ENCODE results near the gene ABCA8. TPM values are rescaled to one million over a fixed set of nuclear protein-coding genes. Genes with fewer than 3 reads are reported as not detected.

ABCA8 gene
- total RNA-seq, 1 experiment from 2014 or later: not detected

GRCh38 chr17:68987966-68988365 lies 32.8 kb upstream of the ABCA8 start:
- Mint-ChIP-seq H3K36me3 (ENCODE audit: insufficient read depth in 1 of 3, low read depth in 3 of 3) (no peaks in the 10 kb centered on the region), H3K27me3 (ENCODE audit: low read depth) (no peaks in the 10 kb centered on the region), H3K4me1 (peaks cover 2 to 9% of the 10 kb centered on the region in 2 experiments; a peak in 3 of 4 replicates), H3K9me3 (no peaks in the 10 kb centered on the region), H3K4me3 (no peak overlapping the region), H3K27ac (no peak overlapping the region)
- H3K9me3 ChIP-seq (ENCODE audit: control insufficient read depth, low read depth, low read length): no peaks in the 10 kb centered on the region
- no peaks in the 10 kb centered on the region for H3K27me3 ChIP-seq (ENCODE audit: insufficient read depth, low read length)
- H2BK15ac ChIP-seq (ENCODE audit: low read depth, low read length): no peak overlapping the region
- H3K79me1 ChIP-seq (ENCODE audit: insufficient read depth, low read depth, low read length, poor library complexity, severe bottlenecking): no peaks in the 10 kb centered on the region
- no peak overlapping the region for H2AFZ ChIP-seq (ENCODE audit: low read length)
- H4K91ac ChIP-seq (ENCODE audit: insufficient read length, low read depth, low read length): no peak overlapping the region
- TF ChIP-seq CTCF (conservative IDR thresholded peaks at IDR 0.05): no peak
- H3K14ac ChIP-seq (ENCODE audit: insufficient read depth, low read length): no peak overlapping the region
- no peak overlapping the region for H4K5ac ChIP-seq (ENCODE audit: insufficient read length, low read depth, low read length)
- H2AK5ac ChIP-seq (ENCODE audit: insufficient read length, low read length): no peak overlapping the region
- H4K8ac ChIP-seq (replicated peaks; ENCODE audit: insufficient read length, low read depth, low read length): no peak overlapping the region
- no peak overlapping the region for H2BK5ac ChIP-seq (ENCODE audit: insufficient read length, low read length)
- no peak overlapping the region for H2BK20ac ChIP-seq (ENCODE audit: low read depth, low read length, poor library complexity, severe bottlenecking)
- no peaks in the 10 kb centered on the region for H4K20me1 ChIP-seq (ENCODE audit: control insufficient read depth, insufficient read depth, insufficient read length)
- H2BK120ac ChIP-seq (ENCODE audit: low read depth, low read length, poor library complexity, severe bottlenecking): no peak overlapping the region
- DNase-seq: no peak
- H3K18ac ChIP-seq (ENCODE audit: insufficient read length, low read depth, low read length): no peak overlapping the region
- no peak overlapping the region for H3K56ac ChIP-seq (ENCODE audit: insufficient read length, low read depth, low read length)
- H3K79me2 ChIP-seq (ENCODE audit: insufficient read depth, low read length): no peaks in the 10 kb centered on the region
- H3K4me1 ChIP-seq (ENCODE audit: insufficient read depth, low read length): no peaks in the 10 kb centered on the region
- WGBS (ENCODE audit: extremely low coverage, insufficient read length, low lambda C conversion rate): no CpG with 5 or more reads among the region's 4 CpGs
- no peak overlapping the region for H3T11ph ChIP-seq (ENCODE audit: low read length)
- no peak overlapping the region for H3K9ac ChIP-seq (ENCODE audit: extremely low read depth, insufficient read length, low read length)
- no peak overlapping the region for H3K4me2 ChIP-seq (ENCODE audit: insufficient read depth, insufficient read length, low read length)
- no peak overlapping the region for H3K27ac ChIP-seq (ENCODE audit: insufficient read length, low read depth, low read length)
- H3K23me2 ChIP-seq (ENCODE audit: insufficient read length, low read depth, low read length, poor library complexity, severe bottlenecking): no peaks in the 10 kb centered on the region
- H2BK12ac ChIP-seq (ENCODE audit: insufficient read length, low read depth, low read length): no peak overlapping the region
- H3K23ac ChIP-seq (ENCODE audit: insufficient read length, low read depth, low read length): no peak overlapping the region
- H3K4ac ChIP-seq (ENCODE audit: low read depth, low read length): no peak overlapping the region

Data from H9 (cell line).